GM23248 (cell line): ENCODE results near the gene ZNF598.

Experiments used
- EZH2 ChIP-seq: fragments of 200-600 bp; sonication (generic); IDR thresholded peaks from 2 replicates; pipeline ENCODE4 v1.6.1; 2018; ENCODE audit warnings: antibody characterized with exemption, mild to moderate bottlenecking; ENCODE audit not compliant: insufficient read depth, poor library complexity, severe bottlenecking
- EZH2phosphoT487 ChIP-seq: fragments of 200-600 bp; sonication (generic); IDR thresholded peaks from 2 replicates; pipeline ENCODE4 v1.6.1; 2018; ENCODE audit warnings: antibody characterized with exemption, moderate library complexity, mild to moderate bottlenecking, low read depth; ENCODE audit not compliant: insufficient read depth

- no peak for TF ChIP-seq EZH2
- no peak for TF ChIP-seq EZH2phosphoT487
Observed at GRCh38 chr16:1950559-1950958, 59.1 kb downstream of the ZNF598 start.
